MM.1S (cell line): ENCODE measurements around the gene SURF6.

ENCODE experiments used
- EZH2 ChIP-seq: fragments of 300-600 bp; sonication (generic); optimal IDR thresholded peaks from 2 replicates; pipeline ENCODE3; 2017; ENCODE audit warnings: low read depth, mild to moderate bottlenecking, antibody characterized with exemption, low read length, mixed read lengths
- TF ChIP-seq, protein P1 (sequence below): fragments of 300-600 bp; sonication (generic); IDR thresholded peaks from 2 replicates; pipeline ENCODE4 v1.5.1; 2016; ENCODE audit warnings: antibody characterized with exemption, low read length, mixed read lengths

DNA sequence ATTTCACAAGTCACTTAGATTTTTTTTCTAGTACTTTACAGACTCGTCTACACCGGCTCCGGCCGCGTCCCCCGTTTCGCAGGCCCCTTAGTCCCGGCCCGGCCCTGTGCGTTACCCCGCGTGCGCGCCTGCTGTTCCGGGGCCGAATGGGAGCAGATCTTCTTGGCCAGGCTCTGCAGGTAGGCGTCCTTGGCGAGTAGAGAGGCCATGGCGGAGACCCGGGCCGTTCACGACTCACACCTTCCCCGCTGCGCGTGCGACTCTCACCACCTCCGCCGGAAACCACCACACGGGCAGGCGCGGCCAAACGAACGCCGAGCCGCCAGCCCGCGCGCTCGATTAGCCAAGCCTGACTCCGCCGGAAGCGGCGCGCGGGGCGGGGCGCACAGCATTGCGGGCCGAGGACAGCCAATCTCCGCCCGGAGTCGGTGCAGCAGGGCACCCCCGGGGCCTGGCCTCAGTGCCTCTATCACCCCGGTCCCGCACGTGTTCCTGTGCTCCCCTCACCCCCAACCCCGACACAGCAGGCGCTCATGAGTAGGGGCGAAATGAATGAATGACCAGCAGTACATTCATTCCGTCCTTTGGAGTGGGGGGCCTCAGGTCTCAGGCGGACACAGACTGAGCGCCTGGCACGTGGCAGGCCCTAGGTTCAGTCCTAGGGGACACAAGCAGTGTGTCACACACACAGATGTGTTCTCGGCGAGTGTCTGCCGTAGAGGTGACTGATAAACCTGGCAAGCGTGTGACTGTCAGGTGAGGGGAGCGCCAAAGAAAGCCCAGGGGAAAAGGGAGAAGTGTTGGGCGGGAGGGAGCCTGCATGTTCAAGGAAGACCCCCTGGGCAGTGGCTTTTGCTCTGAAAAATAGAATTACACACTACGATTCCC lies at the start of gene SURF6:
- TF ChIP-seq, protein P1, sequence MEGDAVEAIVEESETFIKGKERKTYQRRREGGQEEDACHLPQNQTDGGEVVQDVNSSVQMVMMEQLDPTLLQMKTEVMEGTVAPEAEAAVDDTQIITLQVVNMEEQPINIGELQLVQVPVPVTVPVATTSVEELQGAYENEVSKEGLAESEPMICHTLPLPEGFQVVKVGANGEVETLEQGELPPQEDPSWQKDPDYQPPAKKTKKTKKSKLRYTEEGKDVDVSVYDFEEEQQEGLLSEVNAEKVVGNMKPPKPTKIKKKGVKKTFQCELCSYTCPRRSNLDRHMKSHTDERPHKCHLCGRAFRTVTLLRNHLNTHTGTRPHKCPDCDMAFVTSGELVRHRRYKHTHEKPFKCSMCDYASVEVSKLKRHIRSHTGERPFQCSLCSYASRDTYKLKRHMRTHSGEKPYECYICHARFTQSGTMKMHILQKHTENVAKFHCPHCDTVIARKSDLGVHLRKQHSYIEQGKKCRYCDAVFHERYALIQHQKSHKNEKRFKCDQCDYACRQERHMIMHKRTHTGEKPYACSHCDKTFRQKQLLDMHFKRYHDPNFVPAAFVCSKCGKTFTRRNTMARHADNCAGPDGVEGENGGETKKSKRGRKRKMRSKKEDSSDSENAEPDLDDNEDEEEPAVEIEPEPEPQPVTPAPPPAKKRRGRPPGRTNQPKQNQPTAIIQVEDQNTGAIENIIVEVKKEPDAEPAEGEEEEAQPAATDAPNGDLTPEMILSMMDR = no peak
- no peak for TF ChIP-seq EZH2
